ENCODE results near the gene THAP4. TPM values are rescaled to one million over a fixed set of nuclear protein-coding genes. Genes with fewer than 3 reads are reported as not detected.

The THAP4 gene
- total and polyA plus RNA-seq, 2 of the 4 experiments (the other 2 are of a cell fraction), result 33.9 to 55.1 TPM

DNA sequence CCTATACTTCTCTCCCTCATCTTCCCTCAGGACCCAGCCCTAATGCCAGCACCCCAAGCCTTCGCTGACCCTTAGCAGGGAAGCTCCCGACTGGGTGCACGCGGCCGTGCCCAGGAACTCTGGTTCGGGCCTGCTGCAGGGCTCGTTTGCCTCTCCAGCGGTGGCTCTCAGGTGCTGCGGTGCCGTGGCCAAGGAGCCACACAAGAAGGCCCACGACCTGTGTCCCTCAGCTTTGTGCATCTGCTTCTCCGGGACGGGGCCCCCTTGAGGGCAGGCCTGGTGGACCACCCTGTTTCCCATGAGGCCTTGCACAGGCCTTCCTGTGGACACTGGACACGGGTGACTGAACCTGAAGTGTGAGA, 60.7 kb downstream of the THAP4 start:
- Histone ChIP-seq H2BK20ac (ENCODE audit: low read depth, low read length) (no peak overlapping the region), H3K27me3 (ENCODE audit: control insufficient read depth, insufficient read depth, low read length) (no peaks in the 10 kb centered on the region), H2BK15ac (ENCODE audit: low read depth, low read length) (no peak overlapping the region), H3K9me1 (ENCODE audit: insufficient read depth, low read length) (no peaks in the 10 kb centered on the region; the same call in 1 of the 2 replicates), H4K20me1 (ENCODE audit: insufficient read depth, low read length) (peaks cover 16% of the 10 kb centered on the region), H3K18ac (ENCODE audit: low read depth, low read length) (no peak overlapping the region), H2AK9ac (replicated peaks; ENCODE audit: low read depth, low read length, poor library complexity) (peak overlapping the region; percentile 82), H3K4me2 (ENCODE audit: low read depth, low read length) (no peak overlapping the region), H2AK5ac (ENCODE audit: low read depth, low read length) (no peak overlapping the region), H3K4ac (ENCODE audit: low read depth, low read length) (no peak overlapping the region), H3K9me3 (ENCODE audit: control insufficient read depth, insufficient read depth, low read length) (no peaks in the 10 kb centered on the region), H3K23ac (ENCODE audit: low read depth, low read length) (no peak overlapping the region), H2BK120ac (ENCODE audit: low read depth, low read length) (no peak overlapping the region), H3K4me1 (ENCODE audit: control insufficient read depth, insufficient read depth, low read length) (peaks cover 5% of the 10 kb centered on the region; the same call in 1 of the 2 replicates), H4K91ac (ENCODE audit: insufficient read depth, low read depth, low read length) (no peak overlapping the region), H3K9ac (ENCODE audit: low read depth, low read length) (no peak overlapping the region), H2BK5ac (ENCODE audit: low read depth, low read length, poor library complexity, severe bottlenecking) (no peak overlapping the region), H3K4me3 (ENCODE audit: insufficient read depth, low read depth, low read length) (no peak overlapping the region), H4K5ac (ENCODE audit: low read depth, low read length) (no peak overlapping the region), H3K27ac (ENCODE audit: insufficient read depth, low read length) (no peak overlapping the region), H3K79me1 (ENCODE audit: low read depth in 1 of 2, low read length in 2 of 2) (no peaks in the 10 kb centered on the region; a peak in 1 of 4 replicates), H3K36me3 (ENCODE audit: control insufficient read depth, insufficient read depth, low read length) (peaks cover 24% of the 10 kb centered on the region), H3K56ac (ENCODE audit: extremely low read depth, insufficient read depth, low read length) (no peak overlapping the region), H2AFZ (replicated peaks; ENCODE audit: low read length, poor library complexity) (no peak overlapping the region), H4K8ac (ENCODE audit: low read depth in 2 of 2, low read length in 2 of 2) (no peak overlapping the region), H3K14ac (replicated peaks; ENCODE audit: low read depth, low read length) (no peak overlapping the region)
- TF ChIP-seq, protein P1, sequence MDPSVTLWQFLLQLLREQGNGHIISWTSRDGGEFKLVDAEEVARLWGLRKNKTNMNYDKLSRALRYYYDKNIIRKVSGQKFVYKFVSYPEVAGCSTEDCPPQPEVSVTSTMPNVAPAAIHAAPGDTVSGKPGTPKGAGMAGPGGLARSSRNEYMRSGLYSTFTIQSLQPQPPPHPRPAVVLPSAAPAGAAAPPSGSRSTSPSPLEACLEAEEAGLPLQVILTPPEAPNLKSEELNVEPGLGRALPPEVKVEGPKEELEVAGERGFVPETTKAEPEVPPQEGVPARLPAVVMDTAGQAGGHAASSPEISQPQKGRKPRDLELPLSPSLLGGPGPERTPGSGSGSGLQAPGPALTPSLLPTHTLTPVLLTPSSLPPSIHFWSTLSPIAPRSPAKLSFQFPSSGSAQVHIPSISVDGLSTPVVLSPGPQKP (IDR thresholded peaks at IDR 0.05; ENCODE audit: borderline replicate concordance, low read depth, low read length), result no peak
- TF ChIP-seq BHLHE40 (IDR thresholded peaks at IDR 0.05; ENCODE audit: low read depth, low read length) (no peak), CTCF (conservative IDR thresholded peaks at IDR 0.05; ENCODE audit: low read depth, low read length) (no peak), RCOR1 (IDR thresholded peaks at IDR 0.05; ENCODE audit: insufficient replicate concordance, low read length) (no peak), POLR2A (IDR thresholded peaks at IDR 0.05; ENCODE audit: low read depth, low read length) (no peak), FOS (IDR thresholded peaks at IDR 0.05; ENCODE audit: low read depth, low read length) (no peak), CHD1 (IDR thresholded peaks at IDR 0.05; ENCODE audit: low read depth, low read length) (no peak), MXI1 (IDR thresholded peaks at IDR 0.05; ENCODE audit: borderline replicate concordance, low read depth, low read length) (no peak), MAFK (IDR thresholded peaks at IDR 0.05; ENCODE audit: low read depth, low read length) (no peak), SMC3 (IDR thresholded peaks at IDR 0.05; ENCODE audit: low read depth, low read length) (no peak), MAZ (IDR thresholded peaks at IDR 0.05; ENCODE audit: borderline replicate concordance, low read depth, low read length) (no peak), USF2 (IDR thresholded peaks at IDR 0.05; ENCODE audit: low read depth, low read length) (no peak), RAD21 (IDR thresholded peaks at IDR 0.05; ENCODE audit: low read length) (no peak), NFE2L2 (IDR thresholded peaks at IDR 0.05; ENCODE audit: low read depth, low read length) (no peak), RFX5 (IDR thresholded peaks at IDR 0.05; ENCODE audit: low read depth, low read length) (no peak), CEBPB (IDR thresholded peaks at IDR 0.05; ENCODE audit: low read depth, low read length) (no peak)
- dilution Hi-C loops (cut with HindIII; ENCODE audit: low sequenced_read_pairs, unreplicated experiment) (no loop called here), in situ Hi-C loops (cut with MboI; ENCODE audit: low sequenced_read_pairs) (no loop called here), intact Hi-C loops (cut with micrococcal nuclease) (no loop called here)
- ATAC-seq (ENCODE audit: low read depth) (no peak), DNase-seq (no peak)
- 90% methylated on average over 6 of the region's 14 CpGs; no CpG with 5 or more reads in 1 of the 2 experiments for WGBS, 2 experiments (ENCODE audit: extremely low coverage in 2 of 2, insufficient read length in 1 of 2)
- BruUV-seq (replicated peaks), result no TSS peak
- CTCF ChIA-PET, result no interaction called here
- POLR2A ChIA-PET (ENCODE audit: unreplicated experiment), result no interaction called here
